IMR-90 (cell line): ENCODE results near the gene RPS10.

ENCODE experiments used
- BHLHE40 ChIP-seq: fragments of 150-350 bp; IDR thresholded peaks from 2 replicates; pipeline ENCODE4 v1.6.1; 2016; ENCODE audit warnings: mild to moderate bottlenecking, low read depth, low read length
- CEBPB ChIP-seq: IDR thresholded peaks from 2 replicates; pipeline ENCODE4 v1.6.1; 2012; ENCODE audit warnings: low read depth, low read length, improper control_type of control experiment
- MAFK ChIP-seq: IDR thresholded peaks from 2 replicates; pipeline ENCODE4 v1.6.1; 2012; ENCODE audit warnings: low read depth, low read length, improper control_type of control experiment
- MAZ ChIP-seq: IDR thresholded peaks from 2 replicates; pipeline ENCODE4 v1.6.1; 2012; ENCODE audit warnings: low read depth, mild to moderate bottlenecking, low read length, improper control_type of control experiment, moderate library complexity, borderline replicate concordance
- MXI1 ChIP-seq: IDR thresholded peaks from 2 replicates; pipeline ENCODE4 v1.6.1; 2012; ENCODE audit warnings: low read depth, mild to moderate bottlenecking, low read length, moderate library complexity, borderline replicate concordance
- NFE2L2 ChIP-seq: fragments of 150-350 bp; IDR thresholded peaks from 2 replicates; pipeline ENCODE4 v1.6.1; 2016; ENCODE audit warnings: low read depth, mild to moderate bottlenecking, low read length
- POLR2A ChIP-seq: IDR thresholded peaks from 2 replicates; pipeline ENCODE4 v1.6.1; 2012; ENCODE audit warnings: mild to moderate bottlenecking, low read depth, low read length
- RCOR1 ChIP-seq: IDR thresholded peaks from 2 replicates; pipeline ENCODE4 v1.6.1; 2012; ENCODE audit warnings: mild to moderate bottlenecking, low read length, improper control_type of control experiment; ENCODE audit not compliant: insufficient replicate concordance
- SMC3 ChIP-seq: fragments of 150-350 bp; IDR thresholded peaks from 2 replicates; pipeline ENCODE4 v1.6.1; 2016; ENCODE audit warnings: low read depth, mild to moderate bottlenecking, antibody characterized with exemption, low read length, moderate library complexity
- TF ChIP-seq, protein P1 (sequence below): conservative IDR thresholded peaks from 2 replicates; pipeline ENCODE4 v1.5.1; 2012; ENCODE audit warnings: mild to moderate bottlenecking, low read depth, low read length, improper control_type of control experiment
- TF ChIP-seq, protein P2 (sequence below): fragments of 150-350 bp; IDR thresholded peaks from 2 replicates; pipeline ENCODE4 v1.6.1; 2016; ENCODE audit warnings: low read depth, mild to moderate bottlenecking, low read length, moderate library complexity, borderline replicate concordance
- TF ChIP-seq, protein P3 (sequence below): fragments of 150-350 bp; IDR thresholded peaks from 2 replicates; pipeline ENCODE4 v1.6.1; 2017; ENCODE audit warnings: mild to moderate bottlenecking, antibody characterized with exemption, low read length, low read depth

DNA sequence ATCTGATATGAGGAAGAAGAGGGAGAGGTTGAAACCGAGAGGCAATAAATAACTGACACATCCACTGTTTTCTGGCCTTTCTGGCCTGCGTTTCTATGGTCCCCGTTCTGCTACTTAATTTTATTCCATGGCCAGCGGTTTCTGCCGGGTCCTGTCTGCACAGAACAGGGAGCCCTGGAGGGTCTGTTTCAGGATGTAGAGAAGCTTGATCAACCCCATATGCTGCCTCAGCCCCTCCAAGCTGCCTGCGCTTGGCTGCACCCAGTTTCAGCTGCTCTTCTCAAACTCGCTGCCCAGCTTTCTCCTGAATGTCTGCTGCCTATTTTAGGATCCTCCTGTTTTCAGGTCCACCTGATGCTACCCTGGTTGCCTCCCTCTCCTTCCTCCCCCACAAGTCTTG is 21.5 kb upstream of the RPS10 start:
- TF ChIP-seq, protein P1, sequence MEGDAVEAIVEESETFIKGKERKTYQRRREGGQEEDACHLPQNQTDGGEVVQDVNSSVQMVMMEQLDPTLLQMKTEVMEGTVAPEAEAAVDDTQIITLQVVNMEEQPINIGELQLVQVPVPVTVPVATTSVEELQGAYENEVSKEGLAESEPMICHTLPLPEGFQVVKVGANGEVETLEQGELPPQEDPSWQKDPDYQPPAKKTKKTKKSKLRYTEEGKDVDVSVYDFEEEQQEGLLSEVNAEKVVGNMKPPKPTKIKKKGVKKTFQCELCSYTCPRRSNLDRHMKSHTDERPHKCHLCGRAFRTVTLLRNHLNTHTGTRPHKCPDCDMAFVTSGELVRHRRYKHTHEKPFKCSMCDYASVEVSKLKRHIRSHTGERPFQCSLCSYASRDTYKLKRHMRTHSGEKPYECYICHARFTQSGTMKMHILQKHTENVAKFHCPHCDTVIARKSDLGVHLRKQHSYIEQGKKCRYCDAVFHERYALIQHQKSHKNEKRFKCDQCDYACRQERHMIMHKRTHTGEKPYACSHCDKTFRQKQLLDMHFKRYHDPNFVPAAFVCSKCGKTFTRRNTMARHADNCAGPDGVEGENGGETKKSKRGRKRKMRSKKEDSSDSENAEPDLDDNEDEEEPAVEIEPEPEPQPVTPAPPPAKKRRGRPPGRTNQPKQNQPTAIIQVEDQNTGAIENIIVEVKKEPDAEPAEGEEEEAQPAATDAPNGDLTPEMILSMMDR, result no peak
- no peak for TF ChIP-seq NFE2L2
- TF ChIP-seq POLR2A, result no peak
- TF ChIP-seq, protein P2, sequence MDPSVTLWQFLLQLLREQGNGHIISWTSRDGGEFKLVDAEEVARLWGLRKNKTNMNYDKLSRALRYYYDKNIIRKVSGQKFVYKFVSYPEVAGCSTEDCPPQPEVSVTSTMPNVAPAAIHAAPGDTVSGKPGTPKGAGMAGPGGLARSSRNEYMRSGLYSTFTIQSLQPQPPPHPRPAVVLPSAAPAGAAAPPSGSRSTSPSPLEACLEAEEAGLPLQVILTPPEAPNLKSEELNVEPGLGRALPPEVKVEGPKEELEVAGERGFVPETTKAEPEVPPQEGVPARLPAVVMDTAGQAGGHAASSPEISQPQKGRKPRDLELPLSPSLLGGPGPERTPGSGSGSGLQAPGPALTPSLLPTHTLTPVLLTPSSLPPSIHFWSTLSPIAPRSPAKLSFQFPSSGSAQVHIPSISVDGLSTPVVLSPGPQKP, result no peak
- TF ChIP-seq, protein P3, sequence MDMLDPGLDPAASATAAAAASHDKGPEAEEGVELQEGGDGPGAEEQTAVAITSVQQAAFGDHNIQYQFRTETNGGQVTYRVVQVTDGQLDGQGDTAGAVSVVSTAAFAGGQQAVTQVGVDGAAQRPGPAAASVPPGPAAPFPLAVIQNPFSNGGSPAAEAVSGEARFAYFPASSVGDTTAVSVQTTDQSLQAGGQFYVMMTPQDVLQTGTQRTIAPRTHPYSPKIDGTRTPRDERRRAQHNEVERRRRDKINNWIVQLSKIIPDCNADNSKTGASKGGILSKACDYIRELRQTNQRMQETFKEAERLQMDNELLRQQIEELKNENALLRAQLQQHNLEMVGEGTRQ, result no peak
- TF ChIP-seq MAZ, result no peak
- TF ChIP-seq BHLHE40, result no peak
- no peak for TF ChIP-seq MAFK
- TF ChIP-seq CEBPB, result no peak
- TF ChIP-seq MXI1, result no peak
- TF ChIP-seq SMC3, result no peak
- TF ChIP-seq RCOR1, result no peak
